ENCODE results near the gene ZNF385B.

GRCh38 chr2:179437430-179437829 is 424.0 kb downstream of the ZNF385B start:
- TF ChIP-seq GATA3 (IDR thresholded peaks at IDR 0.05; ENCODE audit: low read depth, low read length), result no peak
- TF ChIP-seq GATA2 (IDR thresholded peaks at IDR 0.05; ENCODE audit: low read depth, low read length), result no peak
